Stimulated activated CD4-positive, alpha-beta T cell treated with anti-CD3 and anti-CD28 coated beads, Interleukin-1b, Interleukin-23, amount 100 ng/mL, for 24 hours (primary cell): ENCODE measurements around the gene PHACTR3.

Source experiments
- DNase-seq, 4 experiments: peaks; one replicate each; pipeline ENCODE4 v3.0.0-alpha.2; 2020; ENCODE audit warnings: low read depth in 4 of 4, low spot score in 1 of 4

Gene PHACTR3

GRCh38 chr20:59824711-59825562 is 220.6 kb downstream of the PHACTR3 start:
- no peak for DNase-seq

- DNase-seq: no peak
Measured at GRCh38 chr20:59825563-59825920, 221.2 kb downstream of the PHACTR3 start.

DNA sequence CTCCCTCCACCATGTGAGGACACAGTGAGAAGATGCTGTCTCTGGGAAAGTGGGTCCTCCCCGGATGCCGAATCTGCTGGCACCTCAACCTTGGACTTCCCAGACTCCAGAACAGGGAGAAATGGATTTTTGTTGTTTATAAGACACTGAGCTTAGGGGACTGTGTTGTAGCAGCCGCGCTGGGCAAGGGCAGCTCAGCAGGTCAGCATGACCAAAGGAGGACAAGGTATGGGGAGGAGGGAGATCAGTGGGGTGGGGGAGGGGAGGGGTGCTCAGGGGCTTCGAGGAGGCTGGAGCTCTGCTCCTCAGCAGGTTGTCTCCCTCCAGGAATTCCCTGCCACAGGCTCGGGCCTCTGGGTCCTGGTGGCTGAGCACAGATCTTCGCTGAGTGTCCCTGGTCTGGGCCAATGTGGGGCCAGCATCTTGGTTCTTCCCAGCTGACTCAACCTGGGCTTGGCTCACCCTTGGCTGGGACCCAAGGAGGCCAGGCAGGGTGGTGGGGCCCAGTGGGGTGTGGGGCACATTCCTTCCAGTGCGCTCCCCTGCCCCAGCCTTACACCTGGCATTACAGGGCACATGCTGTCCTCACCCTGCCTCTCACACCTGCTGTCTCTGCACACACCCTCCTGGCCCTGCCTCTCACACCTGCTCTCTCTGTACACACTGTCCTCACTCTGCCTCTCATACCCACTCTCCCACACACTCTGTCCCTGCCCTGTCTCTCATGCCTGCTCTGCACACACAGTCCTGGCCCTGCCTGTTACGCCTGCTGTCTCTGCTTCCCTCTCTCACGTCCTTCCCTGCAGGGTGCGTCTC is 221.8 kb downstream of the PHACTR3 start:
- DNase-seq: no peak

GRCh38 chr20:59827138-59828056 is 223.1 kb downstream of the PHACTR3 start:
- DNase-seq: no peak

DNA sequence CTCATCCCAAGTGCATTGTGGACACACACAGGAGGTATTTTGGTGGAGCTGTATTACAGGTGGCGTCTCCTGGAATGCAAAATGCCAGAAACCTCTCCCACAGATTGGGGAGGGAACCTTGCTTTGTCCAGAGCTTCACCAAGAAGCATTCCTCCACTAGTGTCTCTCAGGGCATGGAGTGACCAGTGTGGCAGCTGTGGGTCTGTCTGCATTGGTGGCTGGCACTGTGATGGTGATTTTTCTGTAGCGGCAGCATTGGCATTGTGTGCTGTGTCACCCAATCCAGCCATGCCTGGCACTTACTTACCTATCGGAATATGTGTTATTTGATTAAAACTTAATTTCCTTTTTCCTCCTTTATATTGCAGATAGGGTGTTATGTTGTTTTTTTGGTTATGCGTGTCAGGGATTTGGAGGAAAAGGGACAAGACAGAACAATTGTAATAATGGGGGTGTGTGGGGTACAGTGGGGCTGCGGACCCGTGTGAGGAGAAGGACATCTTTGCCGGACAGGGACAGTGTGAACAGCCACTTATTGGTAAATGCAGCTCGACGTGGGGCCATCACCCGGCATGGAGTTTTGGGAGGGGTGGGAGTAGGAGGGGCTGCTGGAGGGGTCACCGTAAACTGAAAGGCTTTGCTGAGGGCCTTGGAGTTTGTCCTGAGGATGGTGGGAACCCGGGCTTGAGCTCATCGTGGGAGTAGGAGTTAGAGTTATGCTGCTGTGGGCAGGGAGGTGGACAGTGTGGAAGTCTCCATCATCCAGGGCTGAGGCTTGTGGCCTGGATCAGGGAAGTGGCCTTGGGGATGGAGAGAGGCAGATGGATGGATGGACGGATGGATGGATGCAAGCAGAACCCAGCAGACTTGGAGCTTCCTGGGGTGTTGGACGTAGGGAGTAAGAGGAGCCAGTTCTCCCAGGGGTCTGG is 224.0 kb downstream of the PHACTR3 start:
- no peak for DNase-seq

GRCh38 chr20:59829054-59829785 is 224.9 kb downstream of the PHACTR3 start:
- DNase-seq: no peak

GRCh38 chr20:59829786-59830664 is 225.7 kb downstream of the PHACTR3 start:
- no peak for DNase-seq

- no peak for DNase-seq
Measured at GRCh38 chr20:59830665-59831023, 226.3 kb downstream of the PHACTR3 start.

GRCh38 chr20:59831024-59831915 is 226.9 kb downstream of the PHACTR3 start:
- DNase-seq: no peak

- no peak for DNase-seq
Measured at GRCh38 chr20:59831916-59832270, 227.6 kb downstream of the PHACTR3 start.

GRCh38 chr20:59832406-59833363 is 228.3 kb downstream of the PHACTR3 start:
- DNase-seq: no peak

- no peak for DNase-seq
Measured at GRCh38 chr20:59835057-59835447, 230.7 kb downstream of the PHACTR3 start.

- no peak for DNase-seq
Measured at GRCh38 chr20:59835448-59836395, 231.4 kb downstream of the PHACTR3 start.

DNA sequence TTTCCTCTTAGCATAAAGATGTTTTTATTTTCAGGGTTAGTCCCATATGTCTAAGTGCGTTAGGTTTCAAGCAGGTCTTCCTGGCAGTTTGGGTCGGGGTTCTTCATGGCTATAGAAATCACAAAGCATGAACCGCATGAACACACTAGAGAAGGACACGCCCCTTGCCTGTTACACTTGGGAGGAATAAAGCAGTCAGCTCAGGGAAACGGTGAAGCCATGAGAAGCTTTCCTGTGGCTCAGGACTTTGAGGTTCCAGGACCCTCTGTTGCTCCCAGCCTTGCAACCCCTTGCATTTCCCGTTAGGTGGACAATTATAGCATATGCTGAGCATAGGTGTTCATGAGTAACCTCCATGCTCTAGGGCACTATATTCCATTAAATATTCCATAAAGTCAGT is 232.4 kb downstream of the PHACTR3 start:
- DNase-seq: no peak

- no peak for DNase-seq
Measured at GRCh38 chr20:59837623-59838394, 233.5 kb downstream of the PHACTR3 start.
